Peyer's patch (tissue), 4 donors: ENCODE data around the gene FADS6. TPM values are rescaled to one million over a fixed set of nuclear protein-coding genes. Genes with fewer than 3 reads are reported as not detected.

ENCODE experiments used
- DNase-seq, 3 donors: peaks; one replicate each; pipeline ENCODE4 v3.0.0-alpha.2; 2017 to 2019
- H3K27ac ChIP-seq, 4 donors: fragments of 200-600 bp; sonication (generic); one replicate each; pipeline ENCODE4 v1.5.1; 2016 to 2019
- H3K27me3 ChIP-seq, 2 donors: fragments of 200-600 bp; sonication (generic); one replicate each; pipeline ENCODE4 v1.5.1; 2019
- H3K36me3 ChIP-seq, 3 donors: fragments of 200-600 bp; sonication (generic); one replicate each; pipeline ENCODE4 v1.5.1; 2016 to 2019
- H3K4me1 ChIP-seq, 4 donors: fragments of 200-600 bp; sonication (generic); one replicate each; pipeline ENCODE4 v1.5.1; 2016 to 2019
- H3K4me3 ChIP-seq, 4 donors: fragments of 200-600 bp; sonication (generic); 1 replicate in 3 of 4; 2 replicates in 1 of 4; pipeline ENCODE4 v1.5.1; 2016 to 2019; ENCODE audit warnings: mild to moderate bottlenecking in 1 of 4
- H3K9me3 ChIP-seq, 4 donors: fragments of 200-600 bp; sonication (generic); one replicate each; pipeline ENCODE4 v1.5.1; 2016 to 2019; ENCODE audit warnings: mild to moderate bottlenecking in 1 of 4
- CTCF ChIP-seq, 6 experiments: fragments of 450-650 bp in 4 of 6; fragments of 200-600 bp in 2 of 6; sonication (generic) in 1 of 6; IDR thresholded peaks; one replicate each; pipeline ENCODE4 v1.5.1; 2017 to 2019; ENCODE audit warnings: antibody characterized with exemption in 6 of 6, mild to moderate bottlenecking in 3 of 6, moderate library complexity in 1 of 6
- POLR2A ChIP-seq, 2 donors: fragments of 450-650 bp; IDR thresholded peaks; one replicate each; pipeline ENCODE4 v1.5.1; 2017; ENCODE audit warnings: antibody characterized with exemption in 2 of 2, mild to moderate bottlenecking in 2 of 2, moderate library complexity in 2 of 2
- total RNA-seq, 4 donors: library from RNA; depleted of rRNA; stranded (reverse); fragments of >200 nt; gene quantifications; one replicate each; pipeline ENCODE4 v1.1.0, GENCODE V29; 2016

FADS6 gene
- total RNA-seq, 4 donors from 2014 or later, result 79.9 to 161 (median 82.1) TPM; not detected in 1

GRCh38 chr17:74848656-74849399 lies 44.6 kb downstream of the FADS6 start:
- Histone ChIP-seq H3K36me3 (no peaks in the 10 kb centered on the region), H3K4me3 (no peak overlapping the region), H3K27ac (no peak overlapping the region), H3K9me3 (no peaks in the 10 kb centered on the region), H3K27me3 (peaks cover 0 to 23% of the 10 kb centered on the region in 2 donors), H3K4me1 (peaks cover 0 to 12% (median 5%) of the 10 kb centered on the region in 4 donors)
- no peak for TF ChIP-seq POLR2A (IDR thresholded peaks at IDR 0.05)
- TF ChIP-seq CTCF (IDR thresholded peaks at IDR 0.05), result no peak
- no peak for DNase-seq

GRCh38 chr17:74846621-74847020 lies 46.8 kb downstream of the FADS6 start:
- Histone ChIP-seq H3K4me1 (peaks cover 0 to 15% (median 11%) of the 10 kb centered on the region in 4 donors), H3K9me3 (no peaks in the 10 kb centered on the region), H3K36me3 (no peaks in the 10 kb centered on the region), H3K27ac (no peak overlapping the region), H3K27me3 (peaks cover 0 to 5% of the 10 kb centered on the region in 2 donors), H3K4me3 (no peak overlapping the region)
- TF ChIP-seq CTCF (IDR thresholded peaks at IDR 0.05) (no peak), POLR2A (IDR thresholded peaks at IDR 0.05) (no peak)
- no peak for DNase-seq

- no peak for DNase-seq
- Histone ChIP-seq H3K36me3 (no peaks in the 10 kb centered on the region), H3K4me1 (peaks cover 0 to 26% (median 16%) of the 10 kb centered on the region in 4 donors), H3K27ac (no peak overlapping the region), H3K4me3 (peak overlapping the region in 2 of 4 donors; percentile 49 to 66), H3K9me3 (no peaks in the 10 kb centered on the region), H3K27me3 (peaks cover 0 to 4% of the 10 kb centered on the region in 2 donors)
- TF ChIP-seq POLR2A (IDR thresholded peaks at IDR 0.05), result no peak
- TF ChIP-seq CTCF (IDR thresholded peaks at IDR 0.05), result no peak
Observed at GRCh38 chr17:74843352-74843627, 50.1 kb downstream of the FADS6 start.

GRCh38 chr17:74842599-74843351 lies 50.7 kb downstream of the FADS6 start:
- no peaks in the 10 kb centered on the region for H3K36me3 ChIP-seq
- H3K4me3 ChIP-seq, result peak overlapping the region; percentile 15 to 66 (median 46)
- peaks cover 0 to 26% (median 16%) of the 10 kb centered on the region in 4 donors for H3K4me1 ChIP-seq
- H3K9me3 ChIP-seq, result no peaks in the 10 kb centered on the region
- no peak overlapping the region for H3K27ac ChIP-seq
- TF ChIP-seq CTCF (IDR thresholded peaks at IDR 0.05), result peak in 5 of 6 experiments; percentile 32 to 83 (median 72)
- no peak for TF ChIP-seq POLR2A (IDR thresholded peaks at IDR 0.05)
- H3K27me3 ChIP-seq, result peaks cover 0 to 4% of the 10 kb centered on the region in 2 donors
- peak in 2 of 3 donors; percentile 74 to 80 for DNase-seq

- DNase-seq, result no peak
- Histone ChIP-seq H3K4me1 (peaks cover 0 to 26% (median 16%) of the 10 kb centered on the region in 4 donors), H3K36me3 (no peaks in the 10 kb centered on the region), H3K27me3 (peaks cover 0 to 4% of the 10 kb centered on the region in 2 donors), H3K9me3 (no peaks in the 10 kb centered on the region), H3K4me3 (peak overlapping the region in 3 of 4 donors; percentile 42 to 66 (median 49)), H3K27ac (no peak overlapping the region)
- no peak for TF ChIP-seq CTCF (IDR thresholded peaks at IDR 0.05)
- TF ChIP-seq POLR2A (IDR thresholded peaks at IDR 0.05), result no peak
Observed at GRCh38 chr17:74842146-74842598, 51.3 kb downstream of the FADS6 start.
